Common myeloid progenitor, CD34-positive (primary cell): ENCODE results near the gene POLR2L.

ENCODE experiments used
- CTCF ChIA-PET: fragments of 350-600 bp; sonication (Branson Sonifier 250); formaldehyde crosslinking; loops from one replicate; lab custom pipeline; 2021; ENCODE audit warnings: antibody characterized with exemption; lab: Charles Lee
- POLR2A ChIA-PET: fragments of 350-600 bp; sonication (Branson Sonifier 250); formaldehyde crosslinking; loops from one replicate; lab custom pipeline; 2021; ENCODE audit warnings: antibody characterized with exemption; lab: Charles Lee
- DNase-seq, 3 donors: peaks; one replicate each; pipeline versions ENCODE4 v3.0.0 to v3.0.0-alpha.2; 2013
- H3K27ac ChIP-seq, 2 experiments: 1 replicate in 1 of 2; 2 replicates in 1 of 2; pipeline ENCODE4 v1.7.0; 2013; ENCODE audit warnings: inconsistent platforms in 2 of 2, low read length in 2 of 2, mild to moderate bottlenecking in 2 of 2, low read depth in 1 of 2, moderate library complexity in 1 of 2; ENCODE audit not compliant: severe bottlenecking in 2 of 2, insufficient read depth in 1 of 2, poor library complexity in 1 of 2
- H3K27me3 ChIP-seq, 5 experiments: replicated peaks in 2 of 5; 1 replicate in 3 of 5; 2 replicates in 2 of 5; pipeline versions ENCODE4 v1.6.1 to v1.7.0; 2013; ENCODE audit warnings: low read length in 4 of 5, mild to moderate bottlenecking in 2 of 5, moderate library complexity in 2 of 5, inconsistent platforms in 1 of 5; ENCODE audit not compliant: insufficient read depth in 5 of 5, control insufficient read depth in 4 of 5
- H3K36me3 ChIP-seq, 4 experiments: 1 replicate in 2 of 4; 2 replicates in 2 of 4; pipeline versions ENCODE4 v1.6.1 to v1.7.0; 2013; ENCODE audit warnings: low read length in 3 of 4, control low read depth in 1 of 4, mild to moderate bottlenecking in 1 of 4; ENCODE audit not compliant: control insufficient read depth in 4 of 4, insufficient read depth in 4 of 4
- H3K4me1 ChIP-seq, 4 experiments: 1 replicate in 3 of 4; 2 replicates in 1 of 4; pipeline versions ENCODE4 v1.6.1 to v1.7.1; 2013; ENCODE audit warnings: low read length in 3 of 4, mild to moderate bottlenecking in 3 of 4, control low read depth in 1 of 4, inconsistent platforms in 1 of 4, moderate library complexity in 1 of 4; ENCODE audit not compliant: control insufficient read depth in 4 of 4, insufficient read depth in 4 of 4; ENCODE audit errors: control extremely low read depth in 1 of 4
- H3K4me3 ChIP-seq, 7 experiments: 1 replicate in 4 of 7; 2 replicates in 3 of 7; pipeline versions ENCODE4 v1.5.1 to v1.7.0; 2013; ENCODE audit warnings: mild to moderate bottlenecking in 7 of 7, low read length in 6 of 7, moderate library complexity in 6 of 7, inconsistent platforms in 2 of 7, low read depth in 2 of 7, control low read depth in 1 of 7; ENCODE audit not compliant: insufficient read depth in 4 of 7, control insufficient read depth in 1 of 7; ENCODE audit errors: extremely low read depth in 1 of 7
- H3K9me3 ChIP-seq, 5 experiments: 1 replicate in 4 of 5; 2 replicates in 1 of 5; pipeline versions ENCODE4 v1.6.1 to v1.7.1; 2013; ENCODE audit warnings: low read length in 4 of 5, mild to moderate bottlenecking in 2 of 5, inconsistent platforms in 1 of 5, low read depth in 1 of 5, moderate library complexity in 1 of 5; ENCODE audit not compliant: control insufficient read depth in 4 of 5, insufficient read depth in 2 of 5; ENCODE audit errors: control extremely low read depth in 1 of 5
- WGBS: methylation state at CpG from one replicate; pipeline ENCODE4 v1.1.5; 2013; ENCODE audit not compliant: insufficient coverage; 5-methylcytosine and 5-hydroxymethylcytosine counted together

Gene POLR2L

DNA sequence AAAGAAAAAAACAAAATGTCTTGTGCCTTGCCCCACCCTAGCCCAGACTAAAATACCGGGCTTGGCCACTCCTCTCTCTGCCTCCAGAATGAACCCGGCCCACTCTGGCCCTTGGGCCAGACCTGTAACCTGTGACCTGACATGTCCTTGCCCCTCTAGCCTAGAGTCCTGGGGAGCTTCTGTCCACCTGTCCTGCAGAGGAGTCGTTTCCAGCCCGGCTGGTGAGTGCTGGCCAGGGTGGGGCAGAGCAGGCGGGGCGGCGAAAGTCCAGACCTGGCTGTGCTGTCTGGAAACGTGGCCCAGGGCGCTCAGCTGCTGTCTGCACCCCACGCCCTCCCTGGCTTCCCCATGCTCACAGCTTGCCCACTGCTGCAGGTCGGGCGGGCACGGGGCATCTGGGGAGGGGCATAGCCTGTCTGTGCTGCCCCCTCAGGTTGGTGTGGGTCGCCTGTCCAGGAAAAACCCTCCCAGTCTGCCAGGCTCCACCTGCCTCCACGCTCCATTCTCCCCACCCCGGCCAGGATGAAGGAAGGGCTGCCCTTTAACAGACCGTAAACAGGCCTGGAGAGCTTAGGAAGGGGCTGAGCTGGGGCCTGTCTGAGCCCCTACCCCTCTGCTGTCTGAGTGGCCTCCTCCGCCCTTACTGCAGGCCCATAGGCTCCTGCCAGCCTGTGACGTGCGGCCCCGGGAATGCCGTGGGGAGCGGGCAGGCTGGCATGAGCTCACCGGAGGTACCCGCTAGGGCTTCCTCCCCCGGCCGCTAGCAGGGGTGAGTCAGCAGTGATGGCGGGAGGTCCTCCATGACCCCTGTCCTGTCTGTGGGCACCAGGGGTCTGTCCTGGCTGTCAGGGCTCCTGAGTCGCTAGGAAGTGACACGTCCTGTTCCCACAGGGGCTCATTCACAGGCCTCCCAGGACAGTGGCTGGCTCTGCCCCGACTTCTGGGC, 7.7 kb downstream of the POLR2L start:
- CTCF ChIA-PET: interaction anchor here (0.7 to 2.2 kb wide), 8 partner anchors 9 to 217 kb away, joined by 3 to 13 read pairs (median 4); no protein-coding TSS in a partner anchor
- peak overlapping the region in 3 of 7 experiments; percentile 52 to 58 (median 53) for H3K4me3 ChIP-seq

DNA sequence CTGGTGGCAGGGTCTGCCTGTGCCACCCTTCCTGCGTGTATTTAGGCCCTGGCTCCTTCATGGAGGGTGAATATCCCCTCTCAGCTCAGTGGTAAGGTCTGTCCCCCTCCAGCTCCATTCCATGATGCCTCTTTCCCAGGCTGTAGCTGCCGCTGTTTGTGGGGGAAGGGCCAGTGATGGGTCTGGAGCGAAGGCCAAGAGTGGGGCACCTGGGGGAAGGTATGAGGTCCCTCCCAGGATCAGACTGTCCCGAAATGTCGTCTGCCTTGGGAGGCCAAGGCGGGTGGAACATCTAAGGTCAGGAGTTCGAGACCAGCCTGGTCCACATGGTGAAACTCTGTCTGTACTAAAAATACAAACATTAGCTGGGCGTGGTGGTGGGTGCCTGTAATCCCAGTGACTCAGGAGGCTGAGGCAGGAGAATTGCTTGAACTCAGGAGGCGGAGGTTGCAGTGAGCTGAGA, 8.4 kb downstream of the POLR2L start:
- no peak for DNase-seq
- H3K9me3 ChIP-seq: no peaks in the 10 kb centered on the region
- 88% methylated on average over 4 of the region's 9 CpGs for WGBS
- H3K27me3 ChIP-seq: peaks cover 0 to 43% (median 18%) of the 10 kb centered on the region in 5 experiments
- ChIA-PET POLR2A (interaction anchor here (0.6 to 4.1 kb wide), 5 partner anchors 8 to 24 kb away, joined by 3 to 19 read pairs (median 7); partner anchors contain the start of genes PNPLA2, POLR2L, RPLP2 and TSPAN4), CTCF (interaction anchor here (0.7 to 2.2 kb wide), 6 partner anchors 9 to 218 kb away, joined by 3 to 13 read pairs (median 5); partner anchors contain the start of genes POLR2L and TSPAN4)
- H3K4me1 ChIP-seq: peaks cover 0 to 61% (median 50%) of the 10 kb centered on the region in 4 experiments
- peaks cover 0 to 27% (median 12%) of the 10 kb centered on the region in 4 experiments for H3K36me3 ChIP-seq
- H3K4me3 ChIP-seq: peak overlapping the region in 3 of 7 experiments; percentile 66 to 78 (median 68)
- H3K27ac ChIP-seq: peak overlapping the region in 1 of 2 experiments; percentile 25

More for the DNA sequence above, 7.7 kb downstream of the POLR2L start:
- Histone ChIP-seq H3K27me3 (peaks cover 0 to 35% (median 15%) of the 10 kb centered on the region in 5 experiments), H3K27ac (no peak overlapping the region), H3K4me1 (peaks cover 0 to 53% (median 43%) of the 10 kb centered on the region in 4 experiments), H3K36me3 (peaks cover 2 to 34% (median 18%) of the 10 kb centered on the region in 4 experiments), H3K9me3 (no peaks in the 10 kb centered on the region)
- DNase-seq: peak; percentile 69 to 79 (median 70)
- POLR2A ChIA-PET: interaction anchor here (0.8 to 4.1 kb wide), 5 partner anchors 7 to 23 kb away, joined by 3 to 19 read pairs (median 4); partner anchors contain the start of genes PNPLA2, POLR2L and TSPAN4
- WGBS: 17% methylated on average over 22 of the region's 31 CpGs

DNA sequence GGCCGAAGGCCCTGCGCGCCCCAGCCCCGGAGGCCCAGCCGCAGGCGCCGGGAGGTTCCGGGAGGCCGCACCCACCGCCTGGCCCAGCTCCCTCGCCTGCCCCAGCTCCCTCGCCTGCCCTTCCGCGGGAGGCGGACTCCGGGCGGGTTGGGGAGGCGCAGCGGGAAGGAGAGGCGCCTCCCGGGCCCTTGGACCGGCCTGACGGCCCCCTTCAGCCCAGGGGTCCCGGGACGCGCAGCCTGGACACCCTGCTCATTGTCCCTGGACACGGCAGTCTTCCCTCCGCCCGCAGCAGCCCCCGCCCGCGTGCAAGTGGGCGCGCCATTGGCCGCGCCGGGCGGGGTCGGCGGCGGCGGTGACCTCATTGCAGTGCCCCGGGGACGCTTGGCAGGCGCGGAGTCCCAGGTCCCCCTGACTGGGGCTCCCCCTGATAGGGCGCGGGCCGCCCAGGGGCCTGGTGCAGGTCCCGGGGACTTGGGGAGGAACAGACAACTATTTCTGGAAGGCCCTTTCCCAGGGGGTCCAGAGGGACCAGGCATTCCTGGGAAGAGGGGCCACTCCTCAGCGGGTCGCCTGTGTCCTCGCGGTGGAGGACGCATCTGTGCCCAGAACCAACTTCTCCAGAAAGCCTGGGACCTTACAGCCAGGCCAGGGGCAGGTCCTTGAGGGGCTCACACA, 9.1 kb downstream of the POLR2L start:
- peaks cover 0 to 20% (median 9%) of the 10 kb centered on the region in 4 experiments for H3K36me3 ChIP-seq
- no peaks in the 10 kb centered on the region for H3K9me3 ChIP-seq
- ChIA-PET CTCF (interaction anchor here (0.7 to 2.2 kb wide), 6 partner anchors 10 to 16 kb away, joined by 3 to 13 read pairs (median 4); partner anchors contain the start of genes POLR2L and TSPAN4), POLR2A (interaction anchor here (0.6 to 4.1 kb wide), 4 partner anchors 8 to 24 kb away, joined by 3 to 19 read pairs (median 6); partner anchors contain the start of genes POLR2L, RPLP2 and TSPAN4)
- peak overlapping the region; percentile 37 to 78 (median 66) for H3K4me3 ChIP-seq
- H3K27ac ChIP-seq: peak overlapping the region in 1 of 2 experiments; percentile 25
- peak in 1 of 3 donors; percentile 59 for DNase-seq
- peaks cover 0 to 49% (median 18%) of the 10 kb centered on the region in 5 experiments for H3K27me3 ChIP-seq
- peaks cover 0 to 66% (median 57%) of the 10 kb centered on the region in 4 experiments for H3K4me1 ChIP-seq
- WGBS: under 1% methylated on average over 50 of the region's 55 CpGs

DNA sequence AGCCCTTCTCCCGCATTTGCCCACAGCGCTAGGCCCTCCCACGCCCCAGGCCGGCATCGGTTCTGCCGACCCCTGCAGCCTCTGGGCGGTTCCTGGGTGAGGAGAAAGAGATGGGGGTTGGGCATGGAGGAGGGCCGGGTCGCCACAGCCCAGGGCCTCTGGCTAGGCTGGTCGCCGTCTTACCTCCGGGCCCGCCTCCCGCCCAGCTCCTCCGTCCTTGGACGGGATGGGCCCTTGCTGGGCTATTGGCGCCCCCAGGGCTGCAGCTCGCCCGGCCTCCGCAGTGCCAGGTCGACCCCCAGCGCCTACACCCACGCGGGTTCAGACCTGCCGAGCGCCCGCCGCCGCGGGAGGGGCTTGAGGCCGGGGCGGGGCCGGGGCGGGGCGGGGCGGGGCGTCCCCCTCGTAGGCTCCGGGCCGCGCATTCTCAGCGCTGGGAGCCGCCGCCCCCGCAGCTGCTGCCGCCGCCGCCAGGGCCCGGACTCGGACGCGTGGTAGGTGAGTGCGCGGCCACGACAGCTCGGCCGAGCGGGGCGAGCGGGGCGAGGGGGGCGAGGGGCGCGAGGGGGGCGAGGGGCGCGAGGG, 9.7 kb downstream of the POLR2L start, which contains the start of gene CD151:
Gene CD151, plus strand, starts transcription at position 424 of the 585 bp plus-strand sequence. CDS start 3,118 bp downstream, outside the sequence.
- Histone ChIP-seq H3K4me1 (peaks cover 0 to 71% (median 62%) of the 10 kb centered on the region in 4 experiments), H3K27me3 (peaks cover 0 to 56% (median 21%) of the 10 kb centered on the region in 5 experiments), H3K36me3 (peaks cover 0 to 15% (median 4%) of the 10 kb centered on the region in 4 experiments), H3K4me3 (peak within 1 kb of the TSS; percentile 37 to 78 (median 66)), H3K9me3 (no peaks in the 10 kb centered on the region), H3K27ac (peak within 1 kb of the TSS in 1 of 2 experiments; percentile 54)
- peak in 1 of 3 donors; percentile 58 for DNase-seq
- POLR2A ChIA-PET: interaction anchor here (0.8 to 4.1 kb wide), 3 partner anchors 9 to 13 kb away, joined by 3 to 19 read pairs (median 7); partner anchors contain the start of genes POLR2L and TSPAN4
- WGBS: under 1% methylated on average over 38 of the region's 67 CpGs
- CTCF ChIA-PET: interaction anchor here (0.9 to 1.9 kb wide), 5 partner anchors 10 to 21 kb away, joined by 3 to 10 read pairs (median 5); no protein-coding TSS in a partner anchor

DNA sequence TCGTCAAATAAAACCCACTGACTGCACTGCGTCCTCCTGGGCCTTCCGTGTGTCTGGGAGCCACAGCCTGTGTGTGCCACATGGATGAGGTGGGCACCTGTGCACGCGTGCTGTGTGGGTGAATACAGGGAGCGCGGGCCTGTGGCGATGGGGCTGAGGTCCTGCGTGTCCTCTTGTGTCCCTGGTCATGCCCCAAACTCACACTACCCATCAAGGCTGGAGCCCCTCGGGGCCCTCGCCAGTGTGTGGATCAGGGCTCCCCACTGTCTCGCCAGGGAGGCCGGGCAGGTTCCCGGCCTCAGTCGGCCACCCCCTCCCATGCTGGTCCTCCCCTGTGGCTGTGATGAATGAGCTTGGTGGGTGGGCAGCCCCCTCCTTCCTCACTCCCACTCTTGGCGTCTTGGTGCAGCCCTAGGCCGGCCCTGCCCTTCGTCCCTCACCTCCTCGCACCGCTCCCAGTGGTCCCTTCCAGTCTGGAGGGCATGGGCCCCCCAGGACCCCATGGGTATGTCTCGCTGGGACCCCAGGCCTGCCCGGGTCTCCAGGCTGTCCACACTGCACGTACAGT, 10.3 kb downstream of the POLR2L start:
- Histone ChIP-seq H3K4me1 (peaks cover 0 to 77% (median 67%) of the 10 kb centered on the region in 4 experiments), H3K27me3 (peaks cover 0 to 56% (median 22%) of the 10 kb centered on the region in 5 experiments), H3K4me3 (peak overlapping the region in 5 of 7 experiments; percentile 10 to 78 (median 48)), H3K9me3 (no peaks in the 10 kb centered on the region), H3K36me3 (peaks cover 0 to 9% (median 1%) of the 10 kb centered on the region in 4 experiments), H3K27ac (peak overlapping the region in 1 of 2 experiments; percentile 54)
- DNase-seq: no peak
- ChIA-PET POLR2A (interaction anchor here (0.6 to 4.1 kb wide), 4 partner anchors 10 to 26 kb away, joined by 3 to 19 read pairs (median 5); partner anchors contain the start of genes POLR2L and TSPAN4), CTCF (interaction anchor here (0.9 to 1.9 kb wide), 6 partner anchors 9 to 21 kb away, joined by 3 to 10 read pairs (median 6); no protein-coding TSS in a partner anchor)
- WGBS: 89% methylated on average over 17 of the region's 23 CpGs
